HFFc6 (cell line): ENCODE results near the gene RUNX1. TPM values are rescaled to one million over a fixed set of nuclear protein-coding genes. Genes with fewer than 3 reads are reported as not detected.
"Not testable (repeated sequence)": the region's sequence is repeated elsewhere in the genome, so short reads cannot be mapped to it uniquely, and the experiment has no call there.

Source experiments
- DNase-seq: peaks from one replicate; pipeline ENCODE4 v3.0.0-alpha.2; 2018
- H3K27ac Mint-ChIP-seq: 2 replicates; pipeline ENCODE4 v1.8.0; 2020; ENCODE audit warnings: mild to moderate bottlenecking, mixed read lengths
- H3K27me3 Mint-ChIP-seq: 2 replicates; pipeline ENCODE4 v1.8.0; 2021; ENCODE audit warnings: mild to moderate bottlenecking, moderate library complexity, mixed read lengths; ENCODE audit not compliant: insufficient read depth
- H3K36me3 Mint-ChIP-seq: 2 replicates; pipeline ENCODE4 v1.8.0; 2021; ENCODE audit warnings: low read depth, mixed read lengths
- H3K4me1 Mint-ChIP-seq: 2 replicates; pipeline ENCODE4 v1.8.0; 2020; ENCODE audit warnings: low read depth, mixed read lengths
- H3K4me3 Mint-ChIP-seq: 2 replicates; pipeline ENCODE4 v1.8.0; 2020; ENCODE audit warnings: mild to moderate bottlenecking, moderate library complexity, mixed read lengths
- H3K9me3 Mint-ChIP-seq: 2 replicates; pipeline ENCODE4 v1.8.0; 2020; ENCODE audit warnings: mild to moderate bottlenecking, mixed read lengths
- CTCF ChIP-seq: fragments of 200-600 bp; sonication (generic); IDR thresholded peaks from 2 replicates; pipeline ENCODE4 v1.5.0; 2021; ENCODE audit warnings: antibody characterized with exemption, mild to moderate bottlenecking
- total RNA-seq, 6 experiments: library from RNA; stranded (reverse); fragmentation: NEBNext Ultra II Directional; extraction: Animal tissue kit (Norgen Biotek cat#: 25700); gene quantifications; 2 replicates in 1 of 6; 3 replicates in 5 of 6; pipeline ENCODE4 v1.2.3, GENCODE V29; 2021

RUNX1 gene
- total RNA-seq, 6 experiments from 2014 or later = 57.4 to 78.9 (median 61.3) TPM

GRCh38 chr21:34969423-34970166 lies 79.5 kb downstream of the RUNX1 start:
- Mint-ChIP-seq H3K4me1 (peaks cover 82% of the 10 kb centered on the region), H3K27ac (no peak overlapping the region), H3K4me3 (no peak overlapping the region), H3K36me3 (peaks cover 17% of the 10 kb centered on the region), H3K27me3 (no peaks in the 10 kb centered on the region), H3K9me3 (no peaks in the 10 kb centered on the region)
- DNase-seq = no peak
- no peak for TF ChIP-seq CTCF

DNA sequence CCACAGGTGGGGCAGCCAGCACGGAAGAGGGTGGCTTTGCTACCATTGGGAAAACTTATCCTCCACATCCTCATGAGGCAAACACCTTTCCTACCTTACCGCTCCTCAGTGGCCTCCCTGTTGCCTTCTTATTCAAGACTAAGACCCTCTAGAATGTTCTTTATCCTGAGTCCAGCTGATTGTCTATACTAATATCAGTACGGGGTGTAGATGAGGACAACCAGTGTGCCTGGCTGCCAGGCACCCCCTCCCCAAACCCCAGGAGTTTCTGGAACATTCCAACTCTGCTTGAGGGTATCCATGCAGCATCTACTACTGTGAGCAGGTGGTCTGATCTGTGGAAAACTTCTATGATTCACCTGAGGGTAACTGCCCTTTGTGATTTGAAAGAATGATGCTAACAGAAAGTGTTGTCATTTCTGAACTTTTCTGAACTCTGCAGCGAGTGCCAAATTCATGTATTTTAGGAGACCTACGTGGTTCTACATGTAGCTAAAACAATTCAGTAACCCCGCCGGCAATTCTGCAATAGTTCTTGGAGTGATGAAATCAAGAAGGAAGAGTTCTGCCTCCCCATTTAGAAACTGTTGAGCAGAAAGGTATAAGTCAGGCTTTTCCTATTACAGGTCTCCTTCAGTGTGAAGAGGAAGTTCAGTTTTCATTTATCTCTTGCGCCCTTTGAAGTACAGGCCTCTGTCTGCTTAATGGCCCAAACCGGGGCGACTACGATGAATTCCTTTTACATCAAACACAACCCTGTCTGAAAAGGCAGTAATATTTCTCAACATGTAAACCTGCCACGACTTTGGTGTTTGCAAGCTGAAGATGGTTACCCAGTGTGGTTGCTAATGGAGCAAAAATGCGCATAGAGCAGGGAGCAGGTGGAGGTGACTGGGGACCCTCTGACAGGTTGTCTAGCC lies 80.4 kb downstream of the RUNX1 start:
- Mint-ChIP-seq H3K27ac (no peak overlapping the region), H3K9me3 (no peaks in the 10 kb centered on the region), H3K4me3 (no peak overlapping the region), H3K36me3 (peaks cover 14% of the 10 kb centered on the region), H3K4me1 (peaks cover 82% of the 10 kb centered on the region), H3K27me3 (no peaks in the 10 kb centered on the region; the same call in 1 of the 2 replicates)
- TF ChIP-seq CTCF = no peak
- no peak for DNase-seq

DNA sequence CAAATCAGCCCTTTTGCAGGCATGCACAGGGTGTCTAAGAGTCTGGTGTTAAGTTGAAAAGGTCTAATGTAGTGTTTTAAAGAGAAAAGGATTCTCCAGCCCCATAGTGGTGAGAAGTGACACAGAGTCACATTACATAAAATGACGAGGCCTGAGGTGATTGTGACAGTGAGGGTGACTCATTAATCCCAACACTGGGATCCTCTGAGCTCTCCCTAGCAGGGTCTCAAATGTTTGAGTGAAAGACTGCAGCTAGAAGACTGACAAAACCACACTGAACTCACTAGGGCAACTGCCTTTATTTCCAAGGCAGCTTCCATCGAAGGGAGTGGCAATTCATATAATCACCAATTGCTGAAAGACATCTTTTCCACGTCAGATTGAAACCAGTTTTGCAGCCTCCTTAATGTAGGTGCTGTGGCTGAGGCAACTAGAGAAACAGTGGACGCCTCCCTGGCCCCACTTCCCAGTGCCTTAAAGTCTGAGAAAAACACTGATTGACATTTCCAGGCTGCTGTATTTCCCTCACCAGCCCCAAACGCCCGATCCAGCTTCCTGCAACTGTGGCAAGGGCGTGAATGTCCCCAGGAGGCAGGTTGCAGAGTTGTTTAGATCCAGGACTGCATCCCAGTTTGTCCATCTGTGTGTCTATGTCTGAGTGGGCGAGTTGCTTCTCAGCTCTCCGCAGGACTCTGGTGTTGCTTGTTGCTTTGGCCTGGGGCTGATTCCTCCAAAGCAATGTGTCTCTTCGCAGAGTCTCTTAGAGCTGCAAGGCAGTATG lies 81.4 kb downstream of the RUNX1 start:
- no peak for TF ChIP-seq CTCF
- peak overlapping the region; percentile 77 for H3K27ac Mint-ChIP-seq
- peaks cover 18% of the 10 kb centered on the region for H3K36me3 Mint-ChIP-seq
- no peaks in the 10 kb centered on the region; the same call in 1 of the 2 replicates for H3K27me3 Mint-ChIP-seq
- no peaks in the 10 kb centered on the region for H3K9me3 Mint-ChIP-seq
- peak overlapping the region; percentile 51; the same call in 1 of the 2 replicates for H3K4me3 Mint-ChIP-seq
- DNase-seq = peak; percentile 43
- peaks cover 82% of the 10 kb centered on the region for H3K4me1 Mint-ChIP-seq

DNA sequence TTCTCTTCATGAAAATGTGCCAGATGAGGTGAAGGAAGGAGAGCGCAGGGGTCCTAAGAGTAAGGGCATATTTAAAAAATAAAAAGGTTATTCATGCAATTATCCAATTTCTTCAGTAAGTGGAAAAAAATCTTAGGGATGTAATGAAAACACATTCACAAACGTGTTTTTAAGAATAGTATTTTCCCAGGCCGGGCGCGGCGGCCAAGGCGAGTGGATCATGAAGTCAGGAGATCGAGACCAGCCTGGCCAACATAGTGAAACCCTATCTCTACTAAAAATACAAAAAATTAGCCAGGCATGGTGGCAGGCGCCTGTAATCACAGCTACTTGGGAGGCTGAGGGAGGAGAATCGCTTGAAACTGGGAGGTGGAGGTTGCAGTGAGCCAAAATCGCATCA lies 82.2 kb downstream of the RUNX1 start:
- not testable (repeated sequence) for H3K4me3 Mint-ChIP-seq, H3K27me3 Mint-ChIP-seq, H3K9me3 Mint-ChIP-seq, DNase-seq
- Mint-ChIP-seq H3K4me1 (peaks cover 83% of the 10 kb centered on the region), H3K36me3 (peaks cover 24% of the 10 kb centered on the region), H3K27ac (peak overlapping the region; percentile 24; the same call in 1 of the 2 replicates)

DNA sequence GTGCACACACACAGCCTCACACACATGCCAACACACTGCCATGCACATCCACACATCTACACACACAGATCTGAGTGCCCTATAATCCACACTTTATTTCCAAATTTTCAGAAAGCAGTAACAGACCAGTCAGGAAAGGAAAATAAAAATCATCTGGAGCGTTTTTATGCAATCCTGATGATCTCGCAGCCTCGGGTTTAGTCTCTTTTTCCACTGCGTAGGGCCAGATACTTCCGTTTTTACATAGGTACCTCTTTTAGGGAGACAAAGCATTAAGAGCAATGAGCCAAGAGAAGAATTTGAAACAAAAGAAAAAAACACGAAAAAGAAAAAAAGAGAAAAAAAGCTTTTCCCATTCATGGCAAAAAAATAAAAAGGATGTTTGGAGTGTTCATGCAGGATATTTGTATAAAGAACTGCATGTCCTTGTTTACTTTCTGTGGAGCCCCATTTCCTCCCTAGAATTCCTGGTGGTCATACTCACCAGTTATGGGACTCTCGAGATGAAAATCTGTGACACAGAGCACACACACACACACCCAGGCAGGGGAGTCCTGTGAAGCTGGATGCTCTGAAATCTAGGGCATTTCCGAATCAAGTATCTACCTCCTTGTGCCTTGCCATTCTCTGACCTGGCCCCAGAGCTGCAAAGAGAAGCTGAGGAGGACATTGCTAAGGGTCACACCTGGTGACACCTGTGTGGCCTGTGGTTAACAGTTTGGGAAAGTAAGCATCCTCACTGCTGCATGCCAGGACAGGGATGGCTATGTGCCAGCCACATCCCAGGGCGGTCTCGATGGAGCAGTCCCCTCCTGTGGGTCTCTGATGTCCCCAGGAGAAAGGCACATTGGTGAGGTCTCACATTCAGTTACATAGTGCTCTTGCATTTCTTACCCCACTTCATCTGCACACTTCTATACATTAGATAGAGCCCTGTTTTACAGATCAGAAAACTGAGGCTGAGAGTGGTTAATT lies 83.6 kb downstream of the RUNX1 start:
- Mint-ChIP-seq H3K36me3 (peaks cover 28% of the 10 kb centered on the region), H3K27ac (peak overlapping the region; percentile 80), H3K27me3 (no peaks in the 10 kb centered on the region; the same call in 1 of the 2 replicates), H3K4me1 (peaks cover 89% of the 10 kb centered on the region), H3K9me3 (no peaks in the 10 kb centered on the region), H3K4me3 (peak overlapping the region; percentile 83)
- no peak for TF ChIP-seq CTCF
- peak; percentile 80 for DNase-seq
